Loucy (cell line): Measurements from ENCODE around the gene AUP1.

Experiments used
- H2AFZ ChIP-seq: fragments of 200-600 bp; sonication (generic); 2 replicates; pipeline ENCODE4 v1.6.0; 2016; ENCODE audit warnings: antibody characterized with exemption, mild to moderate bottlenecking, low read length, moderate library complexity
- H3F3A ChIP-seq: fragments of 200-600 bp; 2 replicates; pipeline ENCODE4 v1.6.0; 2016; ENCODE audit warnings: antibody characterized with exemption, low read depth, mild to moderate bottlenecking
- H3K27me3 ChIP-seq: fragments of 200-600 bp; sonication (generic); 2 replicates; pipeline ENCODE4 v1.6.1; 2014; ENCODE audit warnings: low read length, mild to moderate bottlenecking; ENCODE audit not compliant: insufficient read depth, poor library complexity, severe bottlenecking
- H3K36me3 ChIP-seq: fragments of 200-600 bp; sonication (generic); 2 replicates; pipeline ENCODE4 v1.6.1; 2016; ENCODE audit warnings: low read length; ENCODE audit not compliant: insufficient read depth
- H3K4me1 ChIP-seq: fragments of 200-600 bp; sonication (generic); 2 replicates; pipeline ENCODE4 v1.5.1; 2014; ENCODE audit warnings: low read length, mild to moderate bottlenecking; ENCODE audit not compliant: insufficient read depth, poor library complexity, severe bottlenecking
- H3K4me2 ChIP-seq: fragments of 200-600 bp; sonication (generic); 2 replicates; pipeline ENCODE4 v1.6.0; 2014; ENCODE audit warnings: antibody characterized with exemption, low read length, low read depth, mild to moderate bottlenecking; ENCODE audit not compliant: poor library complexity, severe bottlenecking
- H3K4me3 ChIP-seq: fragments of 200-600 bp; sonication (generic); 2 replicates; pipeline ENCODE4 v1.5.1; 2014; ENCODE audit warnings: low read length, mild to moderate bottlenecking, mixed read lengths; ENCODE audit not compliant: poor library complexity, severe bottlenecking
- H3K79me2 ChIP-seq: fragments of 200-600 bp; sonication (generic); 2 replicates; pipeline ENCODE4 v1.6.1; 2014; ENCODE audit warnings: low read length; ENCODE audit not compliant: insufficient read depth
- H3K9ac ChIP-seq: fragments of 200-600 bp; sonication (generic); 2 replicates; pipeline ENCODE4 v1.6.0; 2014; ENCODE audit warnings: mild to moderate bottlenecking, low read depth, low read length, moderate library complexity; ENCODE audit not compliant: poor library complexity, severe bottlenecking
- H3K9me2 ChIP-seq: fragments of 200-600 bp; sonication (generic); replicated peaks from 2 replicates; pipeline ENCODE4 v1.6.1; 2016; ENCODE audit warnings: low read depth, low read length, mixed read lengths
- H3K9me3 ChIP-seq: fragments of 200-600 bp; sonication (generic); 2 replicates; pipeline ENCODE4 v1.6.1; 2014; ENCODE audit warnings: mild to moderate bottlenecking, antibody characterized with exemption, low read length, low read depth; ENCODE audit not compliant: insufficient read depth
- H4K20me1 ChIP-seq: fragments of 200-600 bp; sonication (generic); 2 replicates; pipeline ENCODE4 v1.6.0; 2014; ENCODE audit warnings: antibody characterized with exemption, low read length, mild to moderate bottlenecking; ENCODE audit not compliant: insufficient read depth, poor library complexity, severe bottlenecking
- CTCF ChIP-seq: fragments of 200-600 bp; sonication (generic); conservative IDR thresholded peaks from 2 replicates; pipeline ENCODE4 v1.5.1; 2014; ENCODE audit warnings: mild to moderate bottlenecking, antibody characterized with exemption, low read length
- EZH2phosphoT487 ChIP-seq: fragments of 200-600 bp; IDR thresholded peaks from 2 replicates; pipeline ENCODE4 v1.6.1; 2018; ENCODE audit warnings: antibody characterized with exemption, mild to moderate bottlenecking, moderate library complexity, borderline replicate concordance

Gene AUP1

DNA sequence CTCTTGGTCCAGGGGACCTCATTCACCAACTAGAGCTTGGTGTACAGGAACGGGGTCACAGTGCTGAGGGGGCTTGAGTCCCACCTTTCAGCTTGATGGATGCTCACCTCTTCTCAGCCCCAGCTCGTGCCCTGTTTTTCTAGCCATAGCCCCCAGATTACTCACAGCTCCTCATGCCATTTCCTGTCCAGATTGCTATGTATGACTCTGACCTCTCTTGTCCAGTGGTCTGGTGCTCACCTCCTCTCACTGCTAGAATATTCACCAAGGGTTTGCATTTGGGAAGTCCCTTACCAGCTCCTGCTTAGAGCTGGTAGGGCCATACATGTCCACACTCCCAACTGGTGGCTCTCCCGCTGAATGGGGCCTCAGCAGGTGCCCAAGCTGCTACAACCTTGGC lies 36.0 kb downstream of the AUP1 start:
- H3K9me3 ChIP-seq: no peaks in the 10 kb centered on the region
- TF ChIP-seq EZH2phosphoT487 (no peak), CTCF (no peak)

GRCh38 chr2:74491648-74492544 lies 37.6 kb downstream of the AUP1 start:
- Histone ChIP-seq H3K9me3 (no peaks in the 10 kb centered on the region), H3K4me2 (no peak overlapping the region), H3K27me3 (no peaks in the 10 kb centered on the region), H3K4me1 (no peaks in the 10 kb centered on the region), H3K9ac (no peak overlapping the region), H2AFZ (no peak overlapping the region), H4K20me1 (no peaks in the 10 kb centered on the region), H3K4me3 (no peak overlapping the region), H3K9me2 (no peaks in the 10 kb centered on the region), H3K36me3 (peaks cover 40% of the 10 kb centered on the region; the same call in 1 of the 2 replicates), H3K79me2 (no peaks in the 10 kb centered on the region), H3F3A (no peaks in the 10 kb centered on the region)
- TF ChIP-seq EZH2phosphoT487 (no peak), CTCF (no peak)

More for the DNA sequence above, 36.0 kb downstream of the AUP1 start:
- no peak overlapping the region for H3K4me2 ChIP-seq
- peaks cover 40% of the 10 kb centered on the region; the same call in 1 of the 2 replicates for H3K36me3 ChIP-seq
- H3F3A ChIP-seq: no peaks in the 10 kb centered on the region
- no peaks in the 10 kb centered on the region for H3K9me2 ChIP-seq
- no peak overlapping the region for H2AFZ ChIP-seq
- no peaks in the 10 kb centered on the region for H3K27me3 ChIP-seq
- no peak overlapping the region for H3K9ac ChIP-seq
- no peaks in the 10 kb centered on the region for H3K79me2 ChIP-seq
- no peaks in the 10 kb centered on the region for H4K20me1 ChIP-seq
- no peak overlapping the region for H3K4me3 ChIP-seq
- no peaks in the 10 kb centered on the region for H3K4me1 ChIP-seq

DNA sequence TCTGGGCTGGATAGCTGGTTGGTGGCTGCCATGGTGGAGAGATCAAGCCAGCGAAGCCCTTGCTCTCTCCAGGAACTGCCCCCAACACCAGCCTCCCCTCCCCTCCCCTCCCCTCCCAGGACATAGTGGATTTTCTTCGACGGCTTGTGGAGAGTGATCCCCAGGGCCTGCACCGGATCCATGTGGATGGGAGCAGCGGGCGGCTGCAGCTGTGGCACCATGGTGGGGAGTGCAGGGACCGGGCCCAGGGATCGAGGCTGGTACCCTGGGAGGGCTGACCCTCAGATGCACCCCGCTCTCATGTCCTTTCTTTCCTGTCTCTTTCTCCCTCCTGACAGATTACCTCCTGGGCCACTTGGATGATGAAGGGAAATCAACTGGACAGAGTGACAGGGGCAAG lies 39.6 kb downstream of the AUP1 start:
- H4K20me1 ChIP-seq: no peaks in the 10 kb centered on the region
- no peaks in the 10 kb centered on the region for H3K27me3 ChIP-seq
- H2AFZ ChIP-seq: no peak overlapping the region
- H3K4me2 ChIP-seq: no peak overlapping the region
- H3F3A ChIP-seq: no peaks in the 10 kb centered on the region
- no peaks in the 10 kb centered on the region for H3K4me1 ChIP-seq
- H3K36me3 ChIP-seq: peaks cover 40% of the 10 kb centered on the region; the same call in 1 of the 2 replicates
- no peak overlapping the region for H3K4me3 ChIP-seq
- H3K9ac ChIP-seq: no peak overlapping the region
- TF ChIP-seq EZH2phosphoT487 (no peak), CTCF (no peak)
- H3K79me2 ChIP-seq: 0 out of 2 replicates have a peak, but pooled peaks cover 5% of the 10 kb centered on the region
- H3K9me3 ChIP-seq: no peaks in the 10 kb centered on the region
- H3K9me2 ChIP-seq: no peaks in the 10 kb centered on the region
